ENCODE data around the gene TMCO4.

DNA sequence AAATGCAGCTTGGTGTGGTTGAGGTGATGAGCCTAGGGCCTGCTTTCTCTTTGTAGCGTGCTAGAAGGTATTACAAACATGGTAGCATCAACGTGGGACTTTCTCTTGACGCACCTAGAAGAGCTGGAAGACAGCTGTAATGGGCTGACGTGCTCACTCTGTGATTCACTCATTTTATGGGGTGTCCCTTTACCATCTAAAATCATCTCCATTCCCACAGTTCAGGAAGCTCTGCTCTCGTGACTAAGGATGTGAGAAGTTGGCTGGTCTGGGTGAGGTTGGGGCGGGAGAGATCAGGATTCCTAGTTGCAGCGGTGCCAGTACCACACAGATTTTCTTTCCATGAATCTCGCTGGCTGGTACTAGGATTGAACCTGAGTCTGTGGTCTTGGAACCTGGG lies 130.8 kb downstream of the TMCO4 start:
- TF ChIP-seq EP300 (IDR thresholded peaks at IDR 0.05; ENCODE audit: borderline replicate concordance in 1 of 2, low read depth in 2 of 2, low read length in 2 of 2) (no peak), TCF12 (IDR thresholded peaks at IDR 0.05; ENCODE audit: low read depth, low read length) (no peak), BRCA1 (IDR thresholded peaks at IDR 0.05; ENCODE audit: low read depth, low read length) (no peak), SIX5 (IDR thresholded peaks at IDR 0.05; ENCODE audit: low read depth, low read length) (no peak), GABPA (IDR thresholded peaks at IDR 0.05; ENCODE audit: borderline replicate concordance, insufficient read depth, low read length) (no peak), ZNF274 (IDR thresholded peaks at IDR 0.05; ENCODE audit: borderline replicate concordance, extremely low read depth, low read length) (no peak), POLR2AphosphoS5 (IDR thresholded peaks at IDR 0.05; ENCODE audit: low read depth, low read length) (no peak), CEBPB (IDR thresholded peaks at IDR 0.05; ENCODE audit: low read depth, low read length) (no peak), SP1 (IDR thresholded peaks at IDR 0.05; ENCODE audit: low read depth, low read length) (no peak)
- TF ChIP-seq, protein P1, sequence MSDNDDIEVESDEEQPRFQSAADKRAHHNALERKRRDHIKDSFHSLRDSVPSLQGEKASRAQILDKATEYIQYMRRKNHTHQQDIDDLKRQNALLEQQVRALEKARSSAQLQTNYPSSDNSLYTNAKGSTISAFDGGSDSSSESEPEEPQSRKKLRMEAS (IDR thresholded peaks at IDR 0.05), result no peak
- TF ChIP-seq, protein P2, sequence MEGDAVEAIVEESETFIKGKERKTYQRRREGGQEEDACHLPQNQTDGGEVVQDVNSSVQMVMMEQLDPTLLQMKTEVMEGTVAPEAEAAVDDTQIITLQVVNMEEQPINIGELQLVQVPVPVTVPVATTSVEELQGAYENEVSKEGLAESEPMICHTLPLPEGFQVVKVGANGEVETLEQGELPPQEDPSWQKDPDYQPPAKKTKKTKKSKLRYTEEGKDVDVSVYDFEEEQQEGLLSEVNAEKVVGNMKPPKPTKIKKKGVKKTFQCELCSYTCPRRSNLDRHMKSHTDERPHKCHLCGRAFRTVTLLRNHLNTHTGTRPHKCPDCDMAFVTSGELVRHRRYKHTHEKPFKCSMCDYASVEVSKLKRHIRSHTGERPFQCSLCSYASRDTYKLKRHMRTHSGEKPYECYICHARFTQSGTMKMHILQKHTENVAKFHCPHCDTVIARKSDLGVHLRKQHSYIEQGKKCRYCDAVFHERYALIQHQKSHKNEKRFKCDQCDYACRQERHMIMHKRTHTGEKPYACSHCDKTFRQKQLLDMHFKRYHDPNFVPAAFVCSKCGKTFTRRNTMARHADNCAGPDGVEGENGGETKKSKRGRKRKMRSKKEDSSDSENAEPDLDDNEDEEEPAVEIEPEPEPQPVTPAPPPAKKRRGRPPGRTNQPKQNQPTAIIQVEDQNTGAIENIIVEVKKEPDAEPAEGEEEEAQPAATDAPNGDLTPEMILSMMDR (IDR thresholded peaks at IDR 0.05; ENCODE audit: control extremely low read depth in 1 of 3, insufficient read depth in 1 of 3, low read depth in 1 of 3, low read length in 3 of 3), result no peak

All from H1 (cell line).